ENCODE results near the gene PAPPA. TPM values are rescaled to one million over a fixed set of nuclear protein-coding genes. Genes with fewer than 3 reads are reported as not detected.

The PAPPA gene
- polyA plus RNA-seq, 4 donors, result 3.4 to 8.7 (median 4.2) TPM

- no peak for DNase-seq (ENCODE audit: low read depth in 4 of 4, low spot score in 2 of 4)
Measured at GRCh38 chr9:116337015-116337414, 183.4 kb downstream of the PAPPA start.

GRCh38 chr9:116340270-116340669 is 186.7 kb downstream of the PAPPA start:
- no peak for DNase-seq (ENCODE audit: low read depth in 4 of 4, low spot score in 2 of 4)

DNA sequence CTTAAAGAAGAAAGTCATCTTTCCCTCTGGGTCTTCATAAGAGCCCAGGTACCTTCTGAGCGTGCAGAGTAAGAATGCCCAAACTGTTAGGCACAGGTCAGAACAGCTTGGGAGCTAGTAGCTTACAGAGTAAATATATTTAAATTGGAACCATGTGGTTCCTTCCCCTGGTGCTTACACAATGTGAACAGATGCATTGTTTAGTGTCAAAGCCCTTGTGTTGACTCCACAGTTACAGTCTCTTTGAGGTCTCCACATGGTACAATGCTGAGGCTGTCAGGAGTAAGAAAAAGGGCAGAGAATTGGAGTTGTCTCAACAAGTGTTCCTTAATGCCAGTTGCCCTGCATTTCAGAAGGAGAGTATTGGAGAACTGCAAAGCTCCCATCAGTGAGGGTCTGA is 188.5 kb downstream of the PAPPA start:
- no peak for DNase-seq (ENCODE audit: low read depth in 4 of 4, low spot score in 2 of 4)

DNA sequence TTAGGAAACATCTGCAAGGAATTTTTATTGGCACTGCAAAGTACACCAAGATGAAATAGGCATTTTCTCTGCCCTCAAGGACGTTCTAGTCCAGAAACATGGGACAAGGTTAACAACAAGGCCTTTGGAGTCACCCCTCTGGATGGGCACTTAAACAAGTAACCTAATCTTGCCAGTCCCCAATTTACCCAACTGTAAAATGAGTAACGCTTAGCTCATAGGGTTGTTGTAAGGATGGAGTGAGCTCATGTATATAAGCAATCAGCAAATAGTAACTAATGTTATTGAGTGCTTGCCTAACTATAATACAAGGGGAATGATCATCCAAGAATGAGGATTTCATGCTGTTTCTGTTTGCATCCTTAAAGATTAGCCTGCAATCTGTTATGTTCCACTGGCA is 189.3 kb downstream of the PAPPA start:
- DNase-seq (ENCODE audit: low read depth in 4 of 4, low spot score in 2 of 4), result no peak

DNA sequence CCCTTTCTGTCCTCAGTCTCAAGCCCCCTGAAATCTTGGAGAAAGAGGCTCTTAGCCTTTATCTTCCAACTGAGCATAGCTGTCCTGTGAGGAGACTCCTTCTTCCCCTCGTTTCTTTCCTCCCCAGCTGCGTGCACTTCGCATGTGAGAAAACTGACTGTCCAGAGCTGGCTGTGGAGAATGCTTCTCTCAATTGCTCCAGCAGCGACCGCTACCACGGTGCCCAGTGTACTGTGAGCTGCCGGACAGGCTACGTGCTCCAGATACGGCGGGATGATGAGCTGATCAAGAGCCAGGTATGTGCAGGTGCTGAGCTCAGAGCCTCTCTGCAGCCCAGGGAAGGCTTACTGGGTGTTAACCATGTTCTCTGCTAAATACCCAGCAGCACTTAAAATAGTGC is 190.8 kb downstream of the PAPPA start:
- DNase-seq (ENCODE audit: low read depth in 4 of 4, low spot score in 2 of 4), result no peak

- no peak for DNase-seq (ENCODE audit: low read depth in 4 of 4, low spot score in 2 of 4)
Measured at GRCh38 chr9:116345393-116345792, 191.8 kb downstream of the PAPPA start.

GRCh38 chr9:116345817-116346216 is 192.2 kb downstream of the PAPPA start:
- no peak for DNase-seq (ENCODE audit: low read depth in 4 of 4, low spot score in 2 of 4)

GRCh38 chr9:116349684-116350083 is 196.1 kb downstream of the PAPPA start:
- DNase-seq (ENCODE audit: low read depth in 4 of 4, low spot score in 2 of 4), result no peak

- no peak for DNase-seq (ENCODE audit: low read depth in 4 of 4, low spot score in 2 of 4)
Measured at GRCh38 chr9:116350213-116350612, 196.6 kb downstream of the PAPPA start.

DNA sequence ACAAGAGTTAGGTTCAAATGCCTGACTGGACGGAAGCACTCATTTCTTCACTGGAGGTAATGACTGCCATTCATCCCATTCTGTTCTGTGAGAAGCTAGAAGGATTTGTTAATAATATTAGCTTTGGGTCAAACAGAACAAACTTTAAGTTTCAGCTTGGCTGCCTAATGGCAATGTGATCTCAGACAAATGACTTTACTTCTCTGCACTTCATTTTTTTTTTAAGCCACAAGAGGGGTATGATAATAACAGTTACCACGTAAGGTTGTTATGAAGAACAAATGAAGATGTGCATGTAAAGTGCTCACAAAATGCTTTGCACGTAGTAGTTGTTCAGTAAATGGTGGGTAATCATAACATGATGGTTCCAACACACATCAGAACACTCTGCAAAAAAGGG is 199.4 kb downstream of the PAPPA start:
- DNase-seq (ENCODE audit: low read depth in 4 of 4, low spot score in 2 of 4), result no peak

- DNase-seq (ENCODE audit: low read depth in 4 of 4, low spot score in 2 of 4), result no peak
Measured at GRCh38 chr9:116355153-116355921, 201.7 kb downstream of the PAPPA start.

DNA sequence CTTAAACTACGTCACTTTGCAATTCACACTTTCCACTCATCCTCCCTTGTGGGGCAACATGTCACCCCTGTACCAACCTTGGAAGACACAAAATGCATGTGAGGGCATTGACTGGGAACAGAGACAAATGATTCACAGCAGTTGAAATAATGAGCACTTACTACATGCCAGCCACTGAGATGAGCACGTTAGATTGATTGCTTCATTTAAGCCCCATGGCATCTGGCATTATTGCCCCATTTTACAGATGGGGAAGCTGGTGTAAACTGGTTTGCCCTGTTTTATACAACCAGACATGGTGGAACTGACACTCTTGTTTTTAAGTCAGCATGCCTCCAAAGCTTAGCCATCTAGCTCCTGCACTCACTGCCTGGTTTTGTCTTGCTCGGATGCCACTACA is 204.7 kb downstream of the PAPPA start:
- DNase-seq (ENCODE audit: low read depth in 4 of 4, low spot score in 2 of 4), result no peak

GRCh38 chr9:116360016-116360415 is 206.4 kb downstream of the PAPPA start:
- DNase-seq (ENCODE audit: low read depth in 4 of 4, low spot score in 2 of 4), result no peak

GRCh38 chr9:116360989-116361388 is 207.4 kb downstream of the PAPPA start:
- no peak for DNase-seq (ENCODE audit: low read depth in 4 of 4, low spot score in 2 of 4)

GRCh38 chr9:116361547-116361946 is 208.0 kb downstream of the PAPPA start:
- DNase-seq (ENCODE audit: low read depth in 4 of 4, low spot score in 2 of 4), result no peak

DNA sequence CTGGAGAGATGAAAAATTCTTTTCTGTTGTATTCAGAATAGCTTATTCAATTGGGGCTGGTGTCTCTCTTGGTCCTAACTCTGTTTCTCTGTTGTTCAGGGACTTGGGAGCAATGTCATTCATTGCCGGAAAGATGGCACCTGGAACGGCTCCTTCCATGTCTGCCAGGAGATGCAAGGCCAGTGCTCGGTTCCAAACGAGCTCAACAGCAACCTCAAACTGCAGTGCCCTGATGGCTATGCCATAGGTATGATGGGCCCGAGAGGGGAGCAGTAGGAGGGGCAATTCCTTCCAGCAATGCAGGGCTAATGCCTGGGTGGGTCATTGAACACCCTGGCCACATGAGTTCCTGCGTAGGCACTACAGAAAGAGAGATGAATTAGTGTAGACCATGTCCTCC is 208.9 kb downstream of the PAPPA start:
- DNase-seq (ENCODE audit: low read depth in 4 of 4, low spot score in 2 of 4), result no peak

GRCh38 chr9:116365056-116365471 is 211.5 kb downstream of the PAPPA start:
- peak in 2 of 4 donors; percentile 47 to 56 for DNase-seq (ENCODE audit: low read depth in 4 of 4, low spot score in 2 of 4)

DNA sequence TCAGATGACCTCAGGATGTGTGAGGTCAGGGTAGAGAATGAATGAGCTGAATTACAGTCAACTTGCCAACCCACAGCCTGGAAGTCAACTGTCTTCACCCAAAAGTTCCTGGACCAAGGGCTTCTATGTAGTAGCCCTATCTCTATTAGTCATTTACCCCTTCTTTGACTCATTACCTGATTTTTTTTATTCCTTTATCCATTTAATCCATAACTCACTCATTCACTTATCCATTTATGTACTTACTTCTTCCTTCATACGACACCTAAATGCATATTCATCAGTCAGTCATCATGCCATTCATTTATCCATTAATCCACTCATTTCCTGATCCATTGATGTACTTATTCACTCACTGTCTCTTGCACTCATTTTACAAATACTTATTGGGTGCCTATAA is 212.7 kb downstream of the PAPPA start:
- no peak for DNase-seq (ENCODE audit: low read depth in 4 of 4, low spot score in 2 of 4)

DNA sequence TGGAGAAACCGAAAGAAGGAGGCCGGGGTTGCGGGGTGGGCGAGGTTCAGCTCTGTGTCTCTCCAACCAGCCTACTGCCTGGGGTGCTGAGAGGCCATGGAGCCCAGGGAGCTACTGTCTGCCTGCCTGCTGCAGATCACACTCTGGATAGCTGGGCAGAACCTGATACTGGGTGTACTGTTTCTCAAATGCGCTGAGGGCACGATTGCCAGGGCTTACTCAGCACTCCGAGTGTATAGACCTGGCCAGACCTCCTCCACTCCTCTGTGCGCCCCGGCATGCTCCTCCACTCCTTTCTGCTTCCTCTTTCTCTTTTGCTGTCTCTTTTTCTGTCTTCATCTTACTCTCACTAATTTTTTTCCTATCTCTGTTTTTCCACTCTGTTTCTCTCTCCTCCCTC is 215.1 kb downstream of the PAPPA start:
- DNase-seq (ENCODE audit: low read depth in 4 of 4, low spot score in 2 of 4), result no peak

DNA sequence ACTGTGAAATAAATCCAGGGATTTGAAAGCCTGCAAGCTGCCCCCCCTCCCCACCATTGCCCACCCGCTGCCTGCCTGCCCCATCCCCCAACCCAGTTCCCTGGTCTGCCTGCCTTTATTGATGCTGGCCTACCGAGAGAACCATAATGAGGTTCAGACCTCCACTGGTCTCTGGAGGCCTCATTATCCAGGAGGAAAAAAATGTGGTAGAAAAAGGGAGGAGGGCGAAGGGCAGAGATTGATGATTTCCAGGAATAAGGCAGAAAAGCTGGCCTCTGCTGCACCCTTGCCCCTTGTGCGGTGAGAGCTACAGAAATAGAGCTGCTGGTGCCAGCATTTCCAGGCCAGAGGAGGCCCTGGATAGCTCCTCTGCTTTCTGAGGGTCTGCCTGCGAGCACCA is 216.1 kb downstream of the PAPPA start:
- DNase-seq (ENCODE audit: low read depth in 4 of 4, low spot score in 2 of 4), result no peak

DNA sequence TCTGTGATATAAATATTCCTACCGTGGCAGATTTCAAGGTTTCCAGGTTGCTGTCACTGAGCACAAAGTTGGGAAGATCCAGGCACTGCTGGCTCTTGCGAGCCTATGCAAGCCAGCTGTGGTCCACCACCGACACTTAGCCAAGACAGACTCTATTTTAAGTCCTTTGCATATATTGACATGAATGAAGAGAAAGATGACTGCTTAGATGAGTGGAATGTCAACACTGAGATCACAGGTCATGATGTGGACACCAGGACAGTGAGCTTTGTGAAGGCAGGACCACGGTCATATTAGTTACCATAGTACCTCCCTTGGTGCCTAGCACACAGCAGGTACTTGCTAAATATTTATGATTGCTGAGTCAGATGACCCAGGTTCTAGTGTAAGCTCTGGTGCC is 217.0 kb downstream of the PAPPA start:
- DNase-seq (ENCODE audit: low read depth in 4 of 4, low spot score in 2 of 4), result no peak

GRCh38 chr9:116372081-116372673 is 218.6 kb downstream of the PAPPA start:
- DNase-seq (ENCODE audit: low read depth in 4 of 4, low spot score in 2 of 4), result no peak
